ENCODE data around the gene IL1RL2. TPM values are rescaled to one million over a fixed set of nuclear protein-coding genes. Genes with fewer than 3 reads are reported as not detected.
A peak's percentile ranks its signal among the peaks of the same experiment; 100 is the strongest.

Gene IL1RL2
- total RNA-seq, 4 donors from 2014 or later = 0.40 to 0.87 (median 0.47) TPM; not detected in 1

GRCh38 chr2:102224824-102225739 lies 38.3 kb downstream of the IL1RL2 start:
- no peaks in the 10 kb centered on the region for H3K9me3 ChIP-seq
- TF ChIP-seq EP300 (IDR thresholded peaks at IDR 0.05) (no peak), POLR2AphosphoS5 (IDR thresholded peaks at IDR 0.05) (no peak), POLR2A (IDR thresholded peaks at IDR 0.05) (no peak), CTCF (IDR thresholded peaks at IDR 0.05) (no peak)
- no peak overlapping the region for H3K27ac ChIP-seq
- 82 to 89% methylated on average over 6 to 7 of the region's 8 CpGs for WGBS, 2 donors (ENCODE audit: low coverage in 1 of 2)
- H3K27me3 ChIP-seq = no peaks in the 10 kb centered on the region
- H3K36me3 ChIP-seq = no peaks in the 10 kb centered on the region
- peaks cover 0 to 29% (median 17%) of the 10 kb centered on the region in 3 donors for H3K4me1 ChIP-seq
- no peak for ATAC-seq
- H3K4me3 ChIP-seq = no peak overlapping the region

GRCh38 chr2:102226171-102226570 lies 39.3 kb downstream of the IL1RL2 start:
- Histone ChIP-seq H3K4me3 (no peak overlapping the region), H3K4me1 (peaks cover 0 to 29% (median 17%) of the 10 kb centered on the region in 3 donors), H3K27me3 (no peaks in the 10 kb centered on the region), H3K9me3 (no peaks in the 10 kb centered on the region), H3K36me3 (no peaks in the 10 kb centered on the region), H3K27ac (peak overlapping the region in 3 of 4 donors; percentile 80 to 83 (median 82))
- no peak for TF ChIP-seq EP300 (IDR thresholded peaks at IDR 0.05)
- no peak for TF ChIP-seq POLR2A (IDR thresholded peaks at IDR 0.05)
- TF ChIP-seq CTCF (IDR thresholded peaks at IDR 0.05) = no peak
- no peak for TF ChIP-seq POLR2AphosphoS5 (IDR thresholded peaks at IDR 0.05)
- ATAC-seq = no peak
- WGBS, 2 donors (ENCODE audit: low coverage in 1 of 2) = 89 to 94% methylated on average over 5 to 6 of the region's 6 CpGs

- WGBS, 2 donors (ENCODE audit: low coverage in 1 of 2) = 47 to 53% methylated on average over 5 to 7 of the region's 7 CpGs
- Histone ChIP-seq H3K9me3 (no peaks in the 10 kb centered on the region), H3K4me3 (no peak overlapping the region), H3K36me3 (no peaks in the 10 kb centered on the region), H3K27me3 (no peaks in the 10 kb centered on the region), H3K4me1 (peaks cover 0 to 29% (median 17%) of the 10 kb centered on the region in 3 donors), H3K27ac (peak overlapping the region; percentile 70 to 83 (median 81))
- ATAC-seq = no peak
- TF ChIP-seq POLR2AphosphoS5 (IDR thresholded peaks at IDR 0.05) = no peak
- no peak for TF ChIP-seq POLR2A (IDR thresholded peaks at IDR 0.05)
- TF ChIP-seq CTCF (IDR thresholded peaks at IDR 0.05) = no peak
- no peak for TF ChIP-seq EP300 (IDR thresholded peaks at IDR 0.05)
Observed at GRCh38 chr2:102226612-102227391, 40.0 kb downstream of the IL1RL2 start.

- H3K4me1 ChIP-seq = peaks cover 0 to 29% (median 17%) of the 10 kb centered on the region in 3 donors
- WGBS, 2 donors (ENCODE audit: low coverage in 1 of 2) = 72 to 78% methylated on average over 4 to 6 of the region's 6 CpGs
- no peak overlapping the region for H3K4me3 ChIP-seq
- H3K27me3 ChIP-seq = no peaks in the 10 kb centered on the region
- no peak for TF ChIP-seq POLR2A (IDR thresholded peaks at IDR 0.05)
- TF ChIP-seq POLR2AphosphoS5 (IDR thresholded peaks at IDR 0.05) = no peak
- TF ChIP-seq CTCF (IDR thresholded peaks at IDR 0.05) = no peak
- no peak for TF ChIP-seq EP300 (IDR thresholded peaks at IDR 0.05)
- peak overlapping the region in 3 of 4 donors; percentile 26 to 83 (median 80) for H3K27ac ChIP-seq
- ATAC-seq = no peak
- no peaks in the 10 kb centered on the region for H3K36me3 ChIP-seq
- no peaks in the 10 kb centered on the region for H3K9me3 ChIP-seq
Observed at GRCh38 chr2:102229141-102229769, 42.4 kb downstream of the IL1RL2 start.

Data from gastroesophageal sphincter (tissue), 4 donors.